Pancreas (tissue), 10 donors: Measurements from ENCODE around the gene FSTL4. TPM values are rescaled to one million over a fixed set of nuclear protein-coding genes. Genes with fewer than 3 reads are reported as not detected.

Experiments used
- ATAC-seq, 4 donors: fragments of 200-7000 bp; cut with Tn5 transposase; one replicate each; pipeline versions ENCODE4 v1.8.0 to v1.9.1; 2020; ENCODE audit warnings: mild to moderate bottlenecking in 4 of 4, moderate library complexity in 4 of 4
- DNase-seq, 6 donors: peaks; one replicate each; pipeline ENCODE4 v3.0.0-alpha.2; 2020
- FAIRE-seq: peaks from 2 replicates; lab custom pipeline; 2012; peaks lifted over from hg19 to GRCh38; lab: Jason Lieb, UNC
- H3K27ac ChIP-seq, 4 donors: fragments of 200-600 bp; sonication (generic); 1 replicate in 3 of 4; 2 replicates in 1 of 4; pipeline versions ENCODE4 v1.5.0 to v1.8.0; 2020
- H3K27me3 ChIP-seq, 4 donors: fragments of 200-600 bp; one replicate each; pipeline ENCODE4 v1.8.0; 2021
- H3K36me3 ChIP-seq, 3 donors: fragments of 200-600 bp; sonication (generic) in 1 of 3; one replicate each; pipeline versions ENCODE4 v1.5.0 to v1.8.0; 2020 to 2021
- H3K4me1 ChIP-seq, 3 donors: fragments of 200-600 bp; one replicate each; pipeline ENCODE4 v1.8.0; 2021
- H3K4me3 ChIP-seq, 4 donors: fragments of 200-600 bp; sonication (generic) in 2 of 4; one replicate each; pipeline versions ENCODE4 v1.5.0 to v1.8.0; 2020 to 2021
- H3K9me3 ChIP-seq, 4 donors: fragments of 200-600 bp; one replicate each; pipeline ENCODE4 v1.8.0; 2021
- CTCF ChIP-seq, 4 donors: fragments of 200-600 bp; sonication (generic) in 3 of 4; IDR thresholded peaks; one replicate each; pipeline versions ENCODE4 v1.5.0 to v1.8.0; 2021; ENCODE audit warnings: antibody characterized with exemption in 4 of 4
- WGBS, 2 donors: extraction: QIAGEN DNeasy Blood & Tissue Kit; methylation state at CpG; one replicate each; pipeline ENCODE4 v1.1.7; 2013; 5-methylcytosine and 5-hydroxymethylcytosine counted together
- intact Hi-C, 3 donors: fragments of 100-400 bp; cut with DNase I; formaldehyde crosslinking; loops; one replicate each; pipeline versions ENCODE4 v1.11.1 to v1.14.2; 2022
- polyA plus RNA-seq, 2 donors: library from polyadenylated mRNA; stranded (reverse); fragments of 200-250 nt; gene quantifications; one replicate each; pipeline ENCODE4 v1.2.3, GENCODE V29; 2013
- total RNA-seq, 6 donors: library from RNA; stranded (reverse); fragmentation: NEBNext Ultra II Directional in 4 of 6; extraction: Animal tissue kit (Norgen Biotek cat#: 25700) in 4 of 6; gene quantifications; one replicate each; pipeline versions ENCODE4 v1.2.1 to v1.2.4, GENCODE V29; 2021 to 2023
- donor health status: healthy with polysubstance abuse.
- donor health status: DM: no; HTN: no; CAD: no; lungs with moderate emphysema.
- donor health status: DM: no; HTN: no; CAD: no.
- donor health status: control.
- donor health status: control.
- donor health status: Bipolar disorder and iron deficiency.
- donor health status: DM: yes; HTN: yes; CAD: no.
- donor health status: DM: no; HTN: no; CAD: no.
- donor health status: DM: no; HTN: no; CAD: no.
- donor health status: DM: yes; HTN: yes; CAD: no.

FSTL4 gene
- total and polyA plus RNA-seq, 8 donors = 0.68 to 2.4 (median 1.4) TPM

GRCh38 chr5:133247881-133248624, 364.3 kb downstream of the FSTL4 start:
- WGBS, 2 donors = 71 to 88% methylated on average over 5 of the region's 5 CpGs
- DNase-seq (peak in 4 of 6 donors; percentile 24 to 70 (median 44)), FAIRE-seq (no peak)

GRCh38 chr5:133247151-133247709, 365.1 kb downstream of the FSTL4 start:
- no peaks in the 10 kb centered on the region for H3K27me3 ChIP-seq
- no peaks in the 10 kb centered on the region for H3K9me3 ChIP-seq
- FAIRE-seq (no peak), DNase-seq (no peak), ATAC-seq (no peak)
- no peaks in the 10 kb centered on the region for H3K4me1 ChIP-seq
- no peak overlapping the region for H3K4me3 ChIP-seq
- H3K27ac ChIP-seq = no peak overlapping the region
- WGBS, 2 donors = 82 to 90% methylated on average over 4 of the region's 4 CpGs
- no peaks in the 10 kb centered on the region for H3K36me3 ChIP-seq
- TF ChIP-seq CTCF (IDR thresholded peaks at IDR 0.05) = no peak
- intact Hi-C loops = no loop called here

More at GRCh38 chr5:133247881-133248624, 364.3 kb downstream of the FSTL4 start:
- peak in 3 of 4 donors; percentile 20 to 29 (median 28) for TF ChIP-seq CTCF (IDR thresholded peaks at IDR 0.05)
- Histone ChIP-seq H3K36me3 (no peaks in the 10 kb centered on the region), H3K4me1 (no peaks in the 10 kb centered on the region), H3K4me3 (no peak overlapping the region), H3K27me3 (no peaks in the 10 kb centered on the region), H3K9me3 (no peaks in the 10 kb centered on the region), H3K27ac (no peak overlapping the region)
- peak; percentile 55 to 85 (median 80) for ATAC-seq
- intact Hi-C loops = no loop called here

GRCh38 chr5:133246376-133247150, 365.8 kb downstream of the FSTL4 start:
- Histone ChIP-seq H3K27me3 (no peaks in the 10 kb centered on the region), H3K9me3 (no peaks in the 10 kb centered on the region), H3K4me3 (no peak overlapping the region), H3K36me3 (no peaks in the 10 kb centered on the region), H3K27ac (no peak overlapping the region), H3K4me1 (no peaks in the 10 kb centered on the region)
- intact Hi-C loops = no loop called here
- FAIRE-seq (no peak), ATAC-seq (no peak), DNase-seq (no peak)
- no peak for TF ChIP-seq CTCF (IDR thresholded peaks at IDR 0.05)
- WGBS, 2 donors = 87 to 92% methylated on average over 13 of the region's 13 CpGs

GRCh38 chr5:133246053-133246370, 366.3 kb downstream of the FSTL4 start:
- intact Hi-C loops = no loop called here
- no peaks in the 10 kb centered on the region for H3K27me3 ChIP-seq
- no peak for TF ChIP-seq CTCF (IDR thresholded peaks at IDR 0.05)
- WGBS, 2 donors = 75 to 79% methylated on average over 12 of the region's 12 CpGs
- no peaks in the 10 kb centered on the region for H3K9me3 ChIP-seq
- H3K4me1 ChIP-seq = no peaks in the 10 kb centered on the region
- no peak overlapping the region for H3K4me3 ChIP-seq
- no peak for ATAC-seq
- H3K36me3 ChIP-seq = no peaks in the 10 kb centered on the region
- no peak for FAIRE-seq
- DNase-seq = no peak
- H3K27ac ChIP-seq = no peak overlapping the region
